Naive B cell (primary cell): ENCODE measurements around the gene TTC9. TPM values are rescaled to one million over a fixed set of nuclear protein-coding genes. Genes with fewer than 3 reads are reported as not detected.

Source experiments
- ATAC-seq, 2 donors: fragments of 150-1000 bp; cut with Tn5 transposase; 2 replicates each; pipeline ENCODE4 v1.10.0; 2021; ENCODE audit warnings: low read depth in 2 of 2, mild to moderate bottlenecking in 2 of 2, moderate library complexity in 2 of 2
- DNase-seq: peaks from one replicate; pipeline ENCODE4 v3.0.0; 2022
- H3K27ac Mint-ChIP-seq, 6 donors: one replicate each; pipeline ENCODE4 v1.8.0; 2020 to 2022; ENCODE audit warnings: mild to moderate bottlenecking in 6 of 6, mixed read lengths in 6 of 6, moderate library complexity in 5 of 6, inconsistent platforms in 2 of 6
- H3K27me3 Mint-ChIP-seq, 3 donors: one replicate each; pipeline ENCODE4 v1.8.0; 2021 to 2022; ENCODE audit warnings: mixed read lengths in 3 of 3, mild to moderate bottlenecking in 1 of 3
- H3K36me3 Mint-ChIP-seq, 2 donors: one replicate each; pipeline ENCODE4 v1.8.0; 2020 to 2022; ENCODE audit warnings: mixed read lengths in 2 of 2, inconsistent platforms in 1 of 2, mild to moderate bottlenecking in 1 of 2
- H3K4me1 Mint-ChIP-seq, 3 donors: one replicate each; pipeline ENCODE4 v1.8.0; 2020 to 2022; ENCODE audit warnings: mixed read lengths in 3 of 3, inconsistent platforms in 1 of 3, mild to moderate bottlenecking in 1 of 3, moderate library complexity in 1 of 3
- H3K4me3 Mint-ChIP-seq, 8 donors: one replicate each; pipeline ENCODE4 v1.8.0; 2020 to 2022; ENCODE audit warnings: mild to moderate bottlenecking in 8 of 8, mixed read lengths in 8 of 8, moderate library complexity in 8 of 8, inconsistent platforms in 2 of 8
- H3K9me3 Mint-ChIP-seq, 7 donors: one replicate each; pipeline ENCODE4 v1.8.0; 2020 to 2022; ENCODE audit warnings: mixed read lengths in 7 of 7, mild to moderate bottlenecking in 5 of 7, inconsistent platforms in 2 of 7, moderate library complexity in 1 of 7
- polyA plus RNA-seq, 6 donors: library from polyadenylated mRNA; unstranded; fragments of 300-500 nt; fragmentation: Illumina TruSeq; gene quantifications; one replicate each; pipeline ENCODE4 v1.2.3, GENCODE V29; 2021; ENCODE audit warnings: low read depth in 6 of 6

The TTC9 gene
- polyA plus RNA-seq, 6 donors from 2014 or later, result 11.7 to 24.2 (median 18.0) TPM

DNA sequence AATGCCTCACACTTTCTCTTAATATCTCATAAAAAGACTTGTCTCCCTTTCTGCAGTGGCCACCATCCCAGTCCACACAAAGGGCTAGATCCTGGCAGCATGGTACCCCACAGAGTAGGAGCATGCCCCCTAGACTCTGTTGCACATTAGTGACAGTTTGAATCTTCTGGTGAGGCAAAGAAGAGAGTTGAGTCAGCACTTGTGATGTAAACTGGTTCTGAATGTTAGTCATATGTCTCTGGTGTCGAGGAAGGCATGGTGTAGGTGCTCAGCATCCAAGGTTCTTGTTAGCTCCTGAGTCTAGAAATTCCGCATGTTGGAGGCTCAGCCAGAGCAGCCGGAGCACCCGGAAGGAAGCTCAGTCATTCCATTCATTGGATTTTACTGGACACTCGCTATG lies 9.8 kb downstream of the TTC9 start:
- H3K4me1 Mint-ChIP-seq, result peaks cover 60 to 89% (median 73%) of the 10 kb centered on the region in 3 donors
- H3K4me3 Mint-ChIP-seq, result peak overlapping the region in 1 of 8 donors; percentile 35
- ATAC-seq, result no peak
- H3K36me3 Mint-ChIP-seq, result peaks cover 0 to 5% of the 10 kb centered on the region in 2 donors
- DNase-seq, result no peak
- H3K27me3 Mint-ChIP-seq, result no peaks in the 10 kb centered on the region
- H3K27ac Mint-ChIP-seq, result peak overlapping the region in 3 of 6 donors; percentile 42 to 67 (median 67)
- H3K9me3 Mint-ChIP-seq, result peaks cover 0 to 4% (median 0%) of the 10 kb centered on the region in 7 donors

DNA sequence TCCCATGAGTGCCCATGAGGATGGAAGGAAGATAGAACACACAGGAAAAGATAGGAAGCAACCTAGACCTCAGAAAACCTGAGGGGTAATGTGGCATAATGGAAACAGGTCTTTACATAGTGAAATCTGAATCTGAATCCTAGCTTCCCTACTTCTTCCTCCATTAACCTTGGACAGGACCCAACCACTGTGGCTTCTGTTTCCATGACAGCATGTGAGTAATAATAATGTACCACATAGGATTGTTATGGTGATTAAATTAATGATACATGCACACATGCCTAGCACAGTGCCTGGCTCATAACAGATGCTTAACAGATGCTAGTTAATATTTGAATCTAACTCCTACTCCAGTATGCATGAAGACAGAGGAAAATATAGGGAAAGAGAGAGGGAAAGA lies 11.2 kb downstream of the TTC9 start:
- H3K36me3 Mint-ChIP-seq, result peaks cover 0 to 13% of the 10 kb centered on the region in 2 donors
- DNase-seq (no peak), ATAC-seq (no peak)
- H3K4me1 Mint-ChIP-seq, result peaks cover 63 to 93% (median 76%) of the 10 kb centered on the region in 3 donors
- peak overlapping the region; percentile 43 to 98 (median 94) for H3K27ac Mint-ChIP-seq
- H3K9me3 Mint-ChIP-seq, result peaks cover 0 to 4% (median 0%) of the 10 kb centered on the region in 7 donors
- no peaks in the 10 kb centered on the region for H3K27me3 Mint-ChIP-seq
- peak overlapping the region in 4 of 8 donors; percentile 0 to 59 (median 52) for H3K4me3 Mint-ChIP-seq

DNA sequence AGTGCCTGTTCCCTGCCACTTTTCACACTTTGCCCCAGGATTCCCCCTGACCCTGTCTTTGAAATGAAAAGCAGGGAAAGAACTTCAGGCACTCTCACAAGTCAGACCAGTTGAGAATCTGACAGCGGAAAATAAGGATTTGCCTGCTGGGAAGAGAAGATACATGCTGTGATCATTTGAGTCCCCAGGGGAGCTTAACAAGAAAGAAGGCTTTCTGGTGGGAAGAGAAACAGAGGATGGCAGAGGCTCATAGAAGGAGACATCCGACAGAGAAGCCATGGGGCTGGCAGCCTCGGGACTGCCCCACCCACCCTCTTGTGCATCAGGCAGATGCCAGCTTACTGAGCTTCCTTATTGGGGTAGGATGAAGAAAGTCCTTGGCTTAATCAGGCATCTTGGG lies 11.9 kb downstream of the TTC9 start:
- Mint-ChIP-seq H3K27me3 (no peaks in the 10 kb centered on the region), H3K9me3 (peaks cover 0 to 4% (median 0%) of the 10 kb centered on the region in 7 donors), H3K36me3 (peaks cover 0 to 13% of the 10 kb centered on the region in 2 donors), H3K4me3 (peak overlapping the region; percentile 0 to 88 (median 64)), H3K27ac (peak overlapping the region; percentile 64 to 98 (median 95)), H3K4me1 (peaks cover 64 to 93% (median 75%) of the 10 kb centered on the region in 3 donors)
- DNase-seq, result no peak
- no peak for ATAC-seq

DNA sequence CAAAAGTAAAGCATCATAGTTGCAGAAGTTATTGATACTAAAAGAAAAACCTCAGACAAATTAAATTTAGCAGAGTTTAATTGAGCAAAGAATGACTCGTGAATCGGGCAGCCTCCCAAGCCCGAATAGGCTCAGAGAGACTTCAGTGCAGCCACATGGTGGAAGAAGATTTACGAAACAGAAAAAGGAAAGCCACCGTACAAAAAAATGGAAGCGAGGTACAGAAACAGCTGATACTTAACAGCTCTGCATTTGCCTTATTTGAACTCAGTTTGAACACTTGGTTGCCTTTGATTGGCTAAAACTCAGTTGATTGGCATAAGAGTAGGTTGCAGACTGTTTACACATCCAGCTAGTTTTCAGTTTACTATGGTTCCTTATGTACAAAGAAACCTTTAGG lies 12.9 kb downstream of the TTC9 start:
- H3K4me1 Mint-ChIP-seq, result peaks cover 68 to 93% (median 75%) of the 10 kb centered on the region in 3 donors
- no peaks in the 10 kb centered on the region for H3K27me3 Mint-ChIP-seq
- H3K4me3 Mint-ChIP-seq, result peak overlapping the region in 7 of 8 donors; percentile 63 to 88 (median 87)
- peaks cover 0 to 11% of the 10 kb centered on the region in 2 donors for H3K36me3 Mint-ChIP-seq
- DNase-seq, result no peak
- ATAC-seq, result no peak
- H3K27ac Mint-ChIP-seq, result peak overlapping the region; percentile 44 to 100 (median 98)
- peaks cover 0 to 4% (median 0%) of the 10 kb centered on the region in 7 donors for H3K9me3 Mint-ChIP-seq

DNA sequence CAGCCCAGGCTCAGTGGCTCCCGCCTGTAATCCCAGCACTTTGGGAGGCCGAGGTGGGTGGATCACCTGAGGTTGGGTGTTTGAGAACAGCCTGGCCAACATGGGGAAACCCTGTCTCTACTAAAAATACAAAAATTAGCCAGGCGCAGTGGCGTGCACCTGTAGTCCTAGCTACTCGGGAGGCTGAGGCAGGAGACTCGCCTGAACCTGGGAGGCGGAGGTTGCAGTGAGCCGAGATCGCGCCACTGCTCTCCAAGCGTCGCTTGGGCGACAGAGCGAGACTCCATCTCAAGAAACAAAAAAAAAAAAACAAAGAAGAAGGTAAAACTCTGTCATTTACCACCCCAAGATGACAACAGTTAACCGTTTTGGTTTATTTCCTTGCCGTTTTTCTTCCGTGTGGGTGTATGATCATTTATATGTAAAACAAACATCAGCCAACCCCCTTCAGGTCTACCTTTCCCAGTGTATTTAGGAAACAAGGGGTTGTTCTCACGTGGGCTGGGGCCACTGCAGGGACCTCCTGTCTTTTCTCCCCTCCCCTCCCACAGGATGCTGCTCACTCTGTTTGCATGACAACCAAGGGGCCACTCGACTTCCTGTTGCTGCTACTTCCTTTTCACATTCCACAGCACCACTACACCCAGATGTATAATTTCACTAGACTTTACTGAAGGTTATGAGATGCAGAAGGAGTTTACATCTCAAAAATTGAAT lies 13.6 kb downstream of the TTC9 start:
- Mint-ChIP-seq H3K27me3 (no peaks in the 10 kb centered on the region), H3K9me3 (peaks cover 0 to 4% (median 0%) of the 10 kb centered on the region in 7 donors), H3K27ac (peak overlapping the region; percentile 93 to 100 (median 98)), H3K4me1 (peaks cover 67 to 93% (median 75%) of the 10 kb centered on the region in 3 donors), H3K36me3 (peaks cover 0 to 8% of the 10 kb centered on the region in 2 donors), H3K4me3 (peak overlapping the region; percentile 63 to 88 (median 86))
- DNase-seq, result peak; percentile 80
- peak; percentile 87 to 90 for ATAC-seq

DNA sequence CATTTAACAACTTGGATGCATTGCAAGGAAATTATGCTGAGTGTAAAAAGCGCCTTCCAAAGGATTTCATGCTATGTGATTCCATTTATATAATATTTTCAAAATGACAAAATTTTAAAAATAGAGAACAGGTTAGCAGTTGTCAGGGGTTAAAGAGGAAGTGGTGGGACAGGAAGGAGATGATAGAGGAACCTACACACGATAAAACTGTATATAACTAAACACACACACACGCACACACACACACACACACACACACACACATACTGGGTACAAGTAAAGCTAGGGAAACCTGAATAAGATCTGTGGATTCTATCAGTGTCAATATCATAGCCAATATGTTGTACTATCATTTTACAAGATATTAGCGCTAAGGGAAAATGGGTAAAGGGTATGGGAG lies 17.2 kb downstream of the TTC9 start:
- H3K27me3 Mint-ChIP-seq, result no peaks in the 10 kb centered on the region
- H3K36me3 Mint-ChIP-seq, result peaks cover 0 to 18% of the 10 kb centered on the region in 2 donors
- H3K4me1 Mint-ChIP-seq, result peaks cover 80 to 100% (median 94%) of the 10 kb centered on the region in 3 donors
- ATAC-seq (peak; percentile 48 to 57), DNase-seq (peak; percentile 61)
- H3K4me3 Mint-ChIP-seq, result peak overlapping the region; percentile 60 to 91 (median 72)
- H3K27ac Mint-ChIP-seq, result peak overlapping the region; percentile 92 to 98 (median 94)
- H3K9me3 Mint-ChIP-seq, result peaks cover 0 to 4% (median 0%) of the 10 kb centered on the region in 7 donors

DNA sequence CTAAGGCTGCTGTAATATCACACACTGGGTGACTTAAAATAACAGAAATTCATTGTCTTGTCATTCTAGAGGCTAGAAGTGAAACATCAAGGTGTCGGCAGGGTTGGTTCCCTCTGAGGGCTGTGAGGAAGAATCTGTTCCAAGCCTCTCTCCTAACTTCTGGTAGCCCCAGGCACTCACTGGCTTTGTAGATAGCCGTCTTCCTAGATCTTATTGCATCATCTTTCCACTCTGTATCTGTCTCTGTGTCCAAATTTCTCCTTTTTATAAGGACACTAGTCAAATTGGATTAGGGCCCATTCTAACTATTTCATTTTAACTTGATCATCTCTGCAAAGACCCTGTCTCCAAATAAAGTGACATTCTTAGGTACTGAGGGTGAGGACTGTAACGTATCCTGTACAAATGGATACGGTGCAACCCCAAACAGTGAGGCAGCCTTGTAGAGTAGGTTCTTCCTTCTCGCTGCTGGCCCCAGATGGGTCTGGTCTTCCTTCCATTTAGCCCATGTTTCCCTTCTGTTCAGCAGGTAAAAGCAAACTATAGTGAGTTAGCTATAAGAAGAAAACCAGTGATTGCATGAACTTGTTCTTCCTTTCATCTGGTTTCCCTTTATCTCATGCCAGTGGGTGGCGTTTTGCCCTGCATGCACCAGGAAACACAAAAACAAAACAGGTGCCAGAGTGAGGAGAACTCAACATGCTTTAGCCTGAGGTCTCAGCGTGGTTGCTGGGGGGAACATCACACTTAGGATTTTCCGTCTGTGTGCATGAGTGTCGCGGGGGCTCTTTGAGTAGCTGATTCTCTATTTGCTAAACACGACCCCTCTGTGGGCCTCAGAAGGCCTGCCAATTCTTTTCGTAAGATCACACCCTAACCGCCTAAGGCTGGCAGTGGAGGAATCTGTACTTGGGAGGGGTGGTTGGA lies 19.5 kb downstream of the TTC9 start:
- Mint-ChIP-seq H3K27me3 (no peaks in the 10 kb centered on the region), H3K36me3 (peaks cover 0 to 18% of the 10 kb centered on the region in 2 donors), H3K4me3 (peak overlapping the region; percentile 52 to 87 (median 80)), H3K4me1 (peaks cover 82 to 99% (median 94%) of the 10 kb centered on the region in 3 donors), H3K9me3 (peaks cover 0 to 2% (median 0%) of the 10 kb centered on the region in 7 donors), H3K27ac (peak overlapping the region; percentile 89 to 98 (median 93))
- ATAC-seq (peak; percentile 64 to 66), DNase-seq (peak; percentile 62)

DNA sequence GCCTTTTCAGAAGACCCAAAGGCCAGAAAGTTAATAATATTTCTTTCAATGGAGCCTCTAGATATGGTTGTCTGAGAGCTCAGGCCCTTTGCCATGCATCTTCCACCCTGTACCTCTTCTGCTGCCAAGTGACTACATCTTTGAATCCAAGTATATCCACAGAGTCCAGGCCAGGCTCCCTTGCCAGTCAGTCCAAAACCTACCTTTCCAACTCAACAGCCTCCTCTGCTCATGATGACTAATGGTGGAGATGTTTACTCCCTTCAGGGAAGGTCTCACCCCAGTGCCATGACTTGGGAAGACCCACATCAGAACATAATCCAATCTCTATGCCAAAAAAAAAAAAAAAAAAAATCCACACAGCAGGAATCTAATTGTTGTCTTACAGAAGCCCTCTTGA lies 20.4 kb downstream of the TTC9 start:
- Mint-ChIP-seq H3K27me3 (no peaks in the 10 kb centered on the region), H3K9me3 (no peaks in the 10 kb centered on the region), H3K27ac (peak overlapping the region; percentile 89 to 98 (median 93)), H3K4me1 (peaks cover 81 to 99% (median 94%) of the 10 kb centered on the region in 3 donors), H3K36me3 (peaks cover 0 to 15% of the 10 kb centered on the region in 2 donors), H3K4me3 (peak overlapping the region in 7 of 8 donors; percentile 52 to 87 (median 75))
- ATAC-seq (no peak), DNase-seq (no peak)

DNA sequence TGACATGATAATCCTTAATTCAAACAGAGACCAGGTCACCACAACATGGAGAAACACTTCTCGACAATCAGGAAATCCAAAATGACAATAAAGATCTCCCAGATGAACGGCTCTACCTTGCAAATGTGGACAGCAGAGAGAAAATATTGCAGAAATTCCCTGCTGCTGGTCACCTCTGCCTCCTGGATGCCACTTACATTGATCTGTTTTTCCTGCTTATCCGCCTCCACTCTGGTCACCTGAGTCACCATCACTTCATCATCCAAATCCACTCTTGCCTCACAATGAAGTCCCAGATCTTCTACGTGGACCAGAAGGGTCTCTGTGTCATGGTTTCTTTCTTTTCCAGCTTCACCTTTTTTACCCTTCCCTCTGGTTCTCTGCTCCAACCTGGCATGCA lies 21.1 kb downstream of the TTC9 start:
- H3K27ac Mint-ChIP-seq, result peak overlapping the region; percentile 83 to 95 (median 90)
- peaks cover 82 to 99% (median 96%) of the 10 kb centered on the region in 3 donors for H3K4me1 Mint-ChIP-seq
- peak overlapping the region in 7 of 8 donors; percentile 26 to 87 (median 66) for H3K4me3 Mint-ChIP-seq
- no peaks in the 10 kb centered on the region for H3K27me3 Mint-ChIP-seq
- ATAC-seq (no peak), DNase-seq (no peak)
- H3K36me3 Mint-ChIP-seq, result peaks cover 0 to 10% of the 10 kb centered on the region in 2 donors
- no peaks in the 10 kb centered on the region for H3K9me3 Mint-ChIP-seq

DNA sequence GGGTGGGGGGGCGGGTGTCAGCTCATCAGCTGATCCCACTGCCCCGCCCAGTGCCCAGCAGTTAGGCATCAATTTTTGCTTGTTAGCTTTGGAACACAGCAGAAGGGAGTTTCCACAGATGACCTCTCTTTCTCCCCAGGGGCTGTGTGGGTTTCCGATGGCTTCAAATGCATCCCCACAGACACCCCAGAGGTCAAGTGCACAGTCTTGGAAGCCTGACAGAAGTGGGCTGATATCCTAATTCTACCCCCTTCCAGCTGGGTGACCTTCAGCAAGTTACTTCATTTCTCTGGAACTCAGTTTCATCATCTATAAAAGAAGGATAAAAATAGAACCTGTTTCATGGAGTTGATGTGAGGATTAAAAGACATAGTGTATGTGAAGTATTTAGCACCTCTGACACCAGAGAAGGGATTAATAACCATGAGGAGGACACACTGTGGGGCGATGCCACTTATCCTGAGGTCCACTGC lies 22.0 kb downstream of the TTC9 start:
- no peaks in the 10 kb centered on the region for H3K27me3 Mint-ChIP-seq
- H3K4me1 Mint-ChIP-seq, result peaks cover 84 to 99% (median 96%) of the 10 kb centered on the region in 3 donors
- ATAC-seq (no peak), DNase-seq (no peak)
- H3K9me3 Mint-ChIP-seq, result peaks cover 0 to 2% (median 0%) of the 10 kb centered on the region in 7 donors
- peaks cover 5 to 16% of the 10 kb centered on the region in 2 donors for H3K36me3 Mint-ChIP-seq
- peak overlapping the region in 4 of 8 donors; percentile 9 to 75 (median 55) for H3K4me3 Mint-ChIP-seq
- H3K27ac Mint-ChIP-seq, result peak overlapping the region in 3 of 6 donors; percentile 79 to 97 (median 91)

DNA sequence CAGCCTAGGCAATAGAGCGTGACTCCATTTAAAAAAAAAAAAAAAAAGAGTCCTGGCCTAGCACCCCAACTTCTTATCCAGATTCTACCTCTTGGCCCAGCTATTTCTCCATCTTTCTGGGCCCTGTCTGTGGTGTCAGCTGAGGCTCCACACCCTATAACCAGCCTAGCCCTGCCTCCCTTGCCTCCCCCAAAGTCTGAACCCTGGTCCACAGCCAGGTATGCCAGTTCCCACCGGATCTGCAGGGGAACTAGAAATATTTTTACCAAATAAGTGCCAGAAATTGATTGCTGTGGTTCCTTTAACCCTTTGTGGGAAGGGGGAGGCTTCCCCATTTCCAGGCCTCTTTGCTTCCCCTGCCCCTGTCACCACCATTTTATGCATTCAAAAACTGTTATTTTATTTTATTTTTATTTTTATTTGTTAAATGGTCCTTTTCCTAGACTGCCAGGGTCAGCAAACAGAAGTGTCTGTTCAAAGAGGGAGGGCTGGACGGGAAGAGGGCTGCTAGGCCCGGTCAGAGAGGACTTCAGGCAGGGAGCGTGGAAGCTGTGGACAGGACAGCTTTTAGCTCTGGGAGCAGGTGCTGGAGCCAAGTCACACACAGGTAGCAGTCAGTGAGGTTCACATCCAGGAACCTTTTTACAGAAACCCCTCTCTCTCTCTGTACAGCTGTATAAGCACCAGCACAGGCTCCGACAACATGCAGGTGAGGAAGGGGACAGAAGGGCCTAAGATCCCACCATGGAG lies 23.2 kb downstream of the TTC9 start:
- Mint-ChIP-seq H3K27ac (peak overlapping the region; percentile 24 to 97 (median 91)), H3K4me1 (peaks cover 80 to 99% (median 96%) of the 10 kb centered on the region in 3 donors), H3K4me3 (peak overlapping the region; percentile 12 to 88 (median 78)), H3K9me3 (peaks cover 0 to 2% (median 0%) of the 10 kb centered on the region in 7 donors), H3K27me3 (no peaks in the 10 kb centered on the region), H3K36me3 (peaks cover 5 to 16% of the 10 kb centered on the region in 2 donors)
- no peak for DNase-seq
- peak; percentile 3 to 5 for ATAC-seq
